GM12878 (cell line): ENCODE data around the gene ITFG1. TPM values are rescaled to one million over a fixed set of nuclear protein-coding genes. Genes with fewer than 3 reads are reported as not detected.
A peak's percentile ranks its signal among the peaks of the same experiment; 100 is the strongest.

ENCODE experiments used
- CHD4 ChIP-seq: fragments of 200-600 bp; sonication (generic); IDR thresholded peaks from 2 replicates; pipeline ENCODE4 v1.6.1; 2016; ENCODE audit warnings: mild to moderate bottlenecking
- GATAD2B ChIP-seq: fragments of 450-650 bp; conservative IDR thresholded peaks from 2 replicates; pipeline ENCODE4 v1.6.1; 2017; ENCODE audit warnings: low read depth, mild to moderate bottlenecking, moderate library complexity
- HCFC1 ChIP-seq: fragments of 150-350 bp; IDR thresholded peaks from 2 replicates; pipeline ENCODE4 v1.6.1; 2014; ENCODE audit warnings: low read length
- HDAC2 ChIP-seq: fragments of 200-600 bp; sonication (generic); IDR thresholded peaks from 2 replicates; pipeline ENCODE4 v1.6.1; 2017
- IKZF1 ChIP-seq: fragments of 450-650 bp; conservative IDR thresholded peaks from 2 replicates; pipeline ENCODE4 v1.6.1; 2017; ENCODE audit warnings: antibody characterized with exemption, mild to moderate bottlenecking
- IRF4 ChIP-seq: IDR thresholded peaks from 2 replicates; pipeline ENCODE4 v1.6.1; 2011; ENCODE audit warnings: low read depth, low read length
- MXI1 ChIP-seq: fragments of 150-350 bp; IDR thresholded peaks from 2 replicates; pipeline ENCODE4 v1.6.1; 2011; ENCODE audit warnings: low read depth, mild to moderate bottlenecking, inconsistent platforms, low read length, improper control_type of control experiment
- NFYB ChIP-seq: IDR thresholded peaks from 2 replicates; pipeline ENCODE4 v1.6.1; 2011; ENCODE audit warnings: low read depth, mild to moderate bottlenecking, low read length, improper control_type of control experiment, moderate library complexity; ENCODE audit not compliant: insufficient read depth
- PAX8 ChIP-seq: fragments of 450-650 bp; IDR thresholded peaks from 2 replicates; pipeline ENCODE4 v1.6.1; 2017; ENCODE audit warnings: mild to moderate bottlenecking, moderate library complexity
- RB1 ChIP-seq: fragments of 450-650 bp; formaldehyde crosslinking; IDR thresholded peaks from 2 replicates; pipeline ENCODE4 v1.6.1; 2017; ENCODE audit warnings: mild to moderate bottlenecking, borderline replicate concordance
- SMC3 ChIP-seq: IDR thresholded peaks from 2 replicates; pipeline ENCODE4 v1.6.1; 2011; ENCODE audit warnings: low read length, improper control_type of control experiment, borderline replicate concordance
- TCF12 ChIP-seq: IDR thresholded peaks from 2 replicates; pipeline ENCODE4 v1.6.1; 2011; ENCODE audit warnings: low read depth, mild to moderate bottlenecking, low read length
- TCF7 ChIP-seq: IDR thresholded peaks from 2 replicates; pipeline ENCODE4 v1.6.1; 2014; ENCODE audit warnings: antibody characterized with exemption, borderline replicate concordance
- YBX1 ChIP-seq: fragments of 450-650 bp; IDR thresholded peaks from 2 replicates; pipeline ENCODE4 v1.6.1; 2016; ENCODE audit warnings: antibody characterized with exemption
- polyA plus RNA-seq, 11 experiments: library from polyadenylated mRNA; depleted of rRNA in 4 of 11; unstranded in 6 of 11; stranded (reverse) in 5 of 11; fragments of >200 nt; fragmentation: Nextera tagmentation in 4 of 11; fragmentation: Illumina TruSeq in 1 of 11; extraction: Ambion mirVana in 4 of 11; extraction: Trizol in 1 of 11; gene quantifications; 1 replicate in 1 of 11; 2 replicates in 10 of 11; pipeline versions ENCODE4 v1.2.1 to v1.2.3, GENCODE V29; 2011 to 2016; ENCODE audit warnings: inconsistent platforms in 2 of 11, missing spikeins in 2 of 11, low read depth in 1 of 11
- total RNA-seq, 4 experiments: library from RNA; depleted of rRNA in 3 of 4; stranded (reverse); fragments of >200 nt in 3 of 4; fragmentation: Illumina TruSeq in 1 of 4; extraction: Trizol in 1 of 4; gene quantifications; 2 replicates each; pipeline versions ENCODE4 v1.2.1 to v1.2.3, GENCODE V29; 2013 to 2021
- TF ChIP-seq, protein P1 (sequence below): fragments of 450-650 bp; conservative IDR thresholded peaks from 2 replicates; pipeline ENCODE4 v1.6.1; 2017; ENCODE audit warnings: mild to moderate bottlenecking, moderate library complexity
- TF ChIP-seq, protein P2 (sequence below): fragments of 450-650 bp; IDR thresholded peaks from 2 replicates; pipeline ENCODE4 v1.6.1; 2017; ENCODE audit warnings: mild to moderate bottlenecking, moderate library complexity
- TF ChIP-seq, protein P3 (sequence below): fragments of 450-650 bp; IDR thresholded peaks from 2 replicates; pipeline ENCODE4 v1.6.1; 2017; ENCODE audit warnings: mild to moderate bottlenecking, moderate library complexity
- TF ChIP-seq, protein P4 (sequence below): fragments of 450-650 bp; IDR thresholded peaks from 2 replicates; pipeline ENCODE4 v1.6.1; 2017; ENCODE audit warnings: low read depth, mild to moderate bottlenecking, moderate library complexity

ITFG1 gene
- total and polyA plus RNA-seq, 10 of the 15 experiments (the other 5 are each of a cell fraction or from before 2014, with no cell fraction given) = 9.3 to 56.3 (median 28.6) TPM

DNA sequence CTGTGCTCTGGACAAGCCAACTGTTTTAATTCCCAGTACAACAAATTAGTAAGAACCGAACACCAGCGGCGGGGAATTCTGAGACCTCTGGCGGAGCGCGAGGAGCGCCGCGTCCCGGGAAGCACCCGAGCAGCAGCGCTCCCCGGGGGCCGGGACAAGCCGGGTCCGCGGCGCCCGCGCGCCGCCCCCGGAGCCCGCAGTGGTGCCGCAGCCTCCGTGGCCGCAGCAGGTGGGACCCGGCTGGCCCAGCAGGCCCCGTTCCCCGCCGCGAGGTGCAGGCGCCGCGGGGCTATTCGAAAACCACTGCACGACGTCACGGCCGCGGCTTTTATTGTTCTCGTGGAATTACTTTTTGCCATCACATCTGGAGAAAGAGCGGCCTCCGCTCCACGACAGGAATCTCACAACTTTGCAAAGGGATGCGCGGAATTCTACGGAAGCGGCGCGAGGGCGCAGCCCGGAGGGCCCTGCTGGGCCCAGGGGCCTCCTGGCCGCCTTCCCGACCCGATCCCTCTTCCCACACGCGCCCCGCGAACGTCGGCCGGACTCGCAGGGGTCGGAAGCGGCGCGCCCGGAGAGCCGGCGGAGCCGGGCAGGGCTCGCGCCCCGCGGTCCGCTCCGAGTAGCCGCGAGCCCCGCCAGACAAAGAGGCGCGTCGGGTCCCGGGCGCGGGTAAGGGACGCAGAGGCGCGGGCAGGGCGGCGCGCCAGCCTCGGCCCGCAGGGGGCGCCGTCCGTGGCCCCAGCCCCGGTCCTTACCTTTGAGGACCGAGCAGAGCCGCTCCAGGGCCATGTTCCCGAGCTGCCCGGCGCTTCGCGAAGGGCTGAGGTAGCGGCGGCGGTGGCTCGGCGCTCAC lies 317.8 kb downstream of the ITFG1 start (continued):
- TF ChIP-seq, protein P1, sequence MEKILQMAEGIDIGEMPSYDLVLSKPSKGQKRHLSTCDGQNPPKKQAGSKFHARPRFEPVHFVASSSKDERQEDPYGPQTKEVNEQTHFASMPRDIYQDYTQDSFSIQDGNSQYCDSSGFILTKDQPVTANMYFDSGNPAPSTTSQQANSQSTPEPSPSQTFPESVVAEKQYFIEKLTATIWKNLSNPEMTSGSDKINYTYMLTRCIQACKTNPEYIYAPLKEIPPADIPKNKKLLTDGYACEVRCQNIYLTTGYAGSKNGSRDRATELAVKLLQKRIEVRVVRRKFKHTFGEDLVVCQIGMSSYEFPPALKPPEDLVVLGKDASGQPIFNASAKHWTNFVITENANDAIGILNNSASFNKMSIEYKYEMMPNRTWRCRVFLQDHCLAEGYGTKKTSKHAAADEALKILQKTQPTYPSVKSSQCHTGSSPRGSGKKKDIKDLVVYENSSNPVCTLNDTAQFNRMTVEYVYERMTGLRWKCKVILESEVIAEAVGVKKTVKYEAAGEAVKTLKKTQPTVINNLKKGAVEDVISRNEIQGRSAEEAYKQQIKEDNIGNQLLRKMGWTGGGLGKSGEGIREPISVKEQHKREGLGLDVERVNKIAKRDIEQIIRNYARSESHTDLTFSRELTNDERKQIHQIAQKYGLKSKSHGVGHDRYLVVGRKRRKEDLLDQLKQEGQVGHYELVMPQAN = 0 out of 2 replicates have a peak, but pooled peaks have one; percentile 17
- peak; percentile 81 for TF ChIP-seq GATAD2B
- peak; percentile 43; the same call in 1 of the 2 replicates for TF ChIP-seq MXI1
- TF ChIP-seq, protein P2, sequence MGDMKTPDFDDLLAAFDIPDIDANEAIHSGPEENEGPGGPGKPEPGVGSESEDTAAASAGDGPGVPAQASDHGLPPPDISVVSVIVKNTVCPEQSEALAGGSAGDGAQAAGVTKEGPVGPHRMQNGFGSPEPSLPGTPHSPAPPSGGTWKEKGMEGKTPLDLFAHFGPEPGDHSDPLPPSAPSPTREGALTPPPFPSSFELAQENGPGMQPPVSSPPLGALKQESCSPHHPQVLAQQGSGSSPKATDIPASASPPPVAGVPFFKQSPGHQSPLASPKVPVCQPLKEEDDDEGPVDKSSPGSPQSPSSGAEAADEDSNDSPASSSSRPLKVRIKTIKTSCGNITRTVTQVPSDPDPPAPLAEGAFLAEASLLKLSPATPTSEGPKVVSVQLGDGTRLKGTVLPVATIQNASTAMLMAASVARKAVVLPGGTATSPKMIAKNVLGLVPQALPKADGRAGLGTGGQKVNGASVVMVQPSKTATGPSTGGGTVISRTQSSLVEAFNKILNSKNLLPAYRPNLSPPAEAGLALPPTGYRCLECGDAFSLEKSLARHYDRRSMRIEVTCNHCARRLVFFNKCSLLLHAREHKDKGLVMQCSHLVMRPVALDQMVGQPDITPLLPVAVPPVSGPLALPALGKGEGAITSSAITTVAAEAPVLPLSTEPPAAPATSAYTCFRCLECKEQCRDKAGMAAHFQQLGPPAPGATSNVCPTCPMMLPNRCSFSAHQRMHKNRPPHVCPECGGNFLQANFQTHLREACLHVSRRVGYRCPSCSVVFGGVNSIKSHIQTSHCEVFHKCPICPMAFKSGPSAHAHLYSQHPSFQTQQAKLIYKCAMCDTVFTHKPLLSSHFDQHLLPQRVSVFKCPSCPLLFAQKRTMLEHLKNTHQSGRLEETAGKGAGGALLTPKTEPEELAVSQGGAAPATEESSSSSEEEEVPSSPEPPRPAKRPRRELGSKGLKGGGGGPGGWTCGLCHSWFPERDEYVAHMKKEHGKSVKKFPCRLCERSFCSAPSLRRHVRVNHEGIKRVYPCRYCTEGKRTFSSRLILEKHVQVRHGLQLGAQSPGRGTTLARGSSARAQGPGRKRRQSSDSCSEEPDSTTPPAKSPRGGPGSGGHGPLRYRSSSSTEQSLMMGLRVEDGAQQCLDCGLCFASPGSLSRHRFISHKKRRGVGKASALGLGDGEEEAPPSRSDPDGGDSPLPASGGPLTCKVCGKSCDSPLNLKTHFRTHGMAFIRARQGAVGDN = peak; percentile 85
- TF ChIP-seq CHD4 = no peak
- TF ChIP-seq, protein P3, sequence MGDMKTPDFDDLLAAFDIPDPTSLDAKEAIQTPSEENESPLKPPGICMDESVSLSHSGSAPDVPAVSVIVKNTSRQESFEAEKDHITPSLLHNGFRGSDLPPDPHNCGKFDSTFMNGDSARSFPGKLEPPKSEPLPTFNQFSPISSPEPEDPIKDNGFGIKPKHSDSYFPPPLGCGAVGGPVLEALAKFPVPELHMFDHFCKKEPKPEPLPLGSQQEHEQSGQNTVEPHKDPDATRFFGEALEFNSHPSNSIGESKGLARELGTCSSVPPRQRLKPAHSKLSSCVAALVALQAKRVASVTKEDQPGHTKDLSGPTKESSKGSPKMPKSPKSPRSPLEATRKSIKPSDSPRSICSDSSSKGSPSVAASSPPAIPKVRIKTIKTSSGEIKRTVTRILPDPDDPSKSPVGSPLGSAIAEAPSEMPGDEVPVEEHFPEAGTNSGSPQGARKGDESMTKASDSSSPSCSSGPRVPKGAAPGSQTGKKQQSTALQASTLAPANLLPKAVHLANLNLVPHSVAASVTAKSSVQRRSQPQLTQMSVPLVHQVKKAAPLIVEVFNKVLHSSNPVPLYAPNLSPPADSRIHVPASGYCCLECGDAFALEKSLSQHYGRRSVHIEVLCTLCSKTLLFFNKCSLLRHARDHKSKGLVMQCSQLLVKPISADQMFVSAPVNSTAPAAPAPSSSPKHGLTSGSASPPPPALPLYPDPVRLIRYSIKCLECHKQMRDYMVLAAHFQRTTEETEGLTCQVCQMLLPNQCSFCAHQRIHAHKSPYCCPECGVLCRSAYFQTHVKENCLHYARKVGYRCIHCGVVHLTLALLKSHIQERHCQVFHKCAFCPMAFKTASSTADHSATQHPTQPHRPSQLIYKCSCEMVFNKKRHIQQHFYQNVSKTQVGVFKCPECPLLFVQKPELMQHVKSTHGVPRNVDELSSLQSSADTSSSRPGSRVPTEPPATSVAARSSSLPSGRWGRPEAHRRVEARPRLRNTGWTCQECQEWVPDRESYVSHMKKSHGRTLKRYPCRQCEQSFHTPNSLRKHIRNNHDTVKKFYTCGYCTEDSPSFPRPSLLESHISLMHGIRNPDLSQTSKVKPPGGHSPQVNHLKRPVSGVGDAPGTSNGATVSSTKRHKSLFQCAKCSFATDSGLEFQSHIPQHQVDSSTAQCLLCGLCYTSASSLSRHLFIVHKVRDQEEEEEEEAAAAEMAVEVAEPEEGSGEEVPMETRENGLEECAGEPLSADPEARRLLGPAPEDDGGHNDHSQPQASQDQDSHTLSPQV = 0 out of 2 replicates have a peak, but pooled peaks have one; percentile 32
- no peak for TF ChIP-seq IRF4
- TF ChIP-seq YBX1 = no peak
- peak; percentile 47; the same call in 1 of the 2 replicates for TF ChIP-seq SMC3
- TF ChIP-seq, protein P4, sequence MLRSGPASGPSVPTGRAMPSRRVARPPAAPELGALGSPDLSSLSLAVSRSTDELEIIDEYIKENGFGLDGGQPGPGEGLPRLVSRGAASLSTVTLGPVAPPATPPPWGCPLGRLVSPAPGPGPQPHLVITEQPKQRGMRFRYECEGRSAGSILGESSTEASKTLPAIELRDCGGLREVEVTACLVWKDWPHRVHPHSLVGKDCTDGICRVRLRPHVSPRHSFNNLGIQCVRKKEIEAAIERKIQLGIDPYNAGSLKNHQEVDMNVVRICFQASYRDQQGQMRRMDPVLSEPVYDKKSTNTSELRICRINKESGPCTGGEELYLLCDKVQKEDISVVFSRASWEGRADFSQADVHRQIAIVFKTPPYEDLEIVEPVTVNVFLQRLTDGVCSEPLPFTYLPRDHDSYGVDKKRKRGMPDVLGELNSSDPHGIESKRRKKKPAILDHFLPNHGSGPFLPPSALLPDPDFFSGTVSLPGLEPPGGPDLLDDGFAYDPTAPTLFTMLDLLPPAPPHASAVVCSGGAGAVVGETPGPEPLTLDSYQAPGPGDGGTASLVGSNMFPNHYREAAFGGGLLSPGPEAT = peak; percentile 11; the same call in 1 of the 2 replicates
- TF ChIP-seq HCFC1 = no peak
- TF ChIP-seq NFYB = no peak
- TF ChIP-seq TCF12 = 0 out of 2 replicates have a peak, but pooled peaks have one; percentile 7
- no peak for TF ChIP-seq PAX8
- TF ChIP-seq HDAC2 = no peak
- peak; percentile 81 for TF ChIP-seq IKZF1
- 0 out of 2 replicates have a peak, but pooled peaks have one; percentile 85 for TF ChIP-seq RB1
- TF ChIP-seq TCF7 = no peak
